ENCODE data around the gene ZNF333. TPM values are rescaled to one million over a fixed set of nuclear protein-coding genes. Genes with fewer than 3 reads are reported as not detected.

ZNF333 gene
- total RNA-seq, 1 donor from 2014 or later: 23.0 TPM

GRCh38 chr19:14654786-14655560 is 34.9 kb upstream of the ZNF333 start:
- DNase-seq (ENCODE audit: extremely low spot score, unreplicated experiment): no peak
- Mint-ChIP-seq H3K4me3 (ENCODE audit: unreplicated experiment) (no peak overlapping the region), H3K36me3 (ENCODE audit: unreplicated experiment) (no peaks in the 10 kb centered on the region), H3K27me3 (ENCODE audit: unreplicated experiment) (peaks cover 4% of the 10 kb centered on the region), H3K9me3 (ENCODE audit: unreplicated experiment) (no peaks in the 10 kb centered on the region), H3K27ac (ENCODE audit: unreplicated experiment) (no peak overlapping the region), H3K4me1 (ENCODE audit: unreplicated experiment) (no peaks in the 10 kb centered on the region)
- TF ChIP-seq, protein P1, sequence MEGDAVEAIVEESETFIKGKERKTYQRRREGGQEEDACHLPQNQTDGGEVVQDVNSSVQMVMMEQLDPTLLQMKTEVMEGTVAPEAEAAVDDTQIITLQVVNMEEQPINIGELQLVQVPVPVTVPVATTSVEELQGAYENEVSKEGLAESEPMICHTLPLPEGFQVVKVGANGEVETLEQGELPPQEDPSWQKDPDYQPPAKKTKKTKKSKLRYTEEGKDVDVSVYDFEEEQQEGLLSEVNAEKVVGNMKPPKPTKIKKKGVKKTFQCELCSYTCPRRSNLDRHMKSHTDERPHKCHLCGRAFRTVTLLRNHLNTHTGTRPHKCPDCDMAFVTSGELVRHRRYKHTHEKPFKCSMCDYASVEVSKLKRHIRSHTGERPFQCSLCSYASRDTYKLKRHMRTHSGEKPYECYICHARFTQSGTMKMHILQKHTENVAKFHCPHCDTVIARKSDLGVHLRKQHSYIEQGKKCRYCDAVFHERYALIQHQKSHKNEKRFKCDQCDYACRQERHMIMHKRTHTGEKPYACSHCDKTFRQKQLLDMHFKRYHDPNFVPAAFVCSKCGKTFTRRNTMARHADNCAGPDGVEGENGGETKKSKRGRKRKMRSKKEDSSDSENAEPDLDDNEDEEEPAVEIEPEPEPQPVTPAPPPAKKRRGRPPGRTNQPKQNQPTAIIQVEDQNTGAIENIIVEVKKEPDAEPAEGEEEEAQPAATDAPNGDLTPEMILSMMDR (IDR thresholded peaks at IDR 0.05): no peak

DNA sequence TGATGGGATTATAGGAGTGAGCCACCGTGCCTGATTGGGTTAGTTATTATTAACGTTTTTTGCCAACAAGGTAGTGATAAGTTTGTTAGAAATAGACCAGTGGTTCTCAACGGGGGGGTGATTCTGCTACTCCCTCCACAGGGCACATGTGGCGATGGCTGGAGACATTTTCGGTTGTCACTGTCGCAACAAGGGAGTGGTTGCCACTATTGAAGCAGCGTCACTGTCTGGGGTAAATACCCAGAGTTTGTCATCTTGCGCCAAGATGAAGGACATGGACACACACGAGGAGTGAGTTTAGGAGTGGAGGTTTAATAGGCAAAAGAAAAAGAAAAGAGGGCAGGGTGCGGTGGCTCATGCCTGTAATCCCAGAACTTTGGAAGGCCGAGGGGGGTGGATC is 34.1 kb upstream of the ZNF333 start:
- Mint-ChIP-seq H3K27me3 (ENCODE audit: unreplicated experiment) (no peaks in the 10 kb centered on the region), H3K27ac (ENCODE audit: unreplicated experiment) (no peak overlapping the region), H3K9me3 (ENCODE audit: unreplicated experiment) (no peaks in the 10 kb centered on the region), H3K4me3 (ENCODE audit: unreplicated experiment) (no peak overlapping the region), H3K4me1 (ENCODE audit: unreplicated experiment) (no peaks in the 10 kb centered on the region), H3K36me3 (ENCODE audit: unreplicated experiment) (no peaks in the 10 kb centered on the region)
- TF ChIP-seq, protein P1 (IDR thresholded peaks at IDR 0.05): no peak
- no peak for DNase-seq (ENCODE audit: extremely low spot score, unreplicated experiment)

- no peaks in the 10 kb centered on the region for H3K9me3 Mint-ChIP-seq (ENCODE audit: unreplicated experiment)
- no peaks in the 10 kb centered on the region for H3K4me1 Mint-ChIP-seq (ENCODE audit: unreplicated experiment)
Observed at GRCh38 chr19:14659874-14660489, 29.9 kb upstream of the ZNF333 start.

DNA sequence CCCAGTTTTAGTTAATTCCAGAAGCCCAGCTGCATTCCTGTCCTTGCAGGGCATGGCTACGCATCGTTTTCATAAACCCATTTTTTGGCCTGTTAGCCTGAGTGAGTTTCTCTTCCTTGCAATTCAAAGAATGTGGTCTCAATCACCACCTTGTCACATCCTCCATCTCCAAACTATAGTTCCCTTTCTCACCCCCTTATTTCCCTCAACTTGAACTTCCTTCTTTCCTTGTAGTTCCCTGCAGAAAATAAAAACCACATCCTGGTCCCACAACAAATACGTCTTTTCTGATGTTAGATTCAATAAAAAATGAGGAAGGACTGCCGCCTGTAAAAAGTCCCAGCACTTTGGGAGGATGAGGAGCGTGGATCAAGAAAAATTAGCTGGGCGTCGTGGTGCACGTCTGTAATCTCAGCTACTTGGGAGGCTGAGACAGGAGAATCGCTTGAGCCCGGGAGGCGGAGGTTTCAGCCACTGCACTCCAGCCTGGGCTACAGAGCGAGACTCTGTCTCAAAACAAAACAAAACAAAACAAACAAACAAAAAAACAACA is 28.4 kb upstream of the ZNF333 start:
- Mint-ChIP-seq H3K36me3 (ENCODE audit: unreplicated experiment) (no peaks in the 10 kb centered on the region), H3K9me3 (ENCODE audit: unreplicated experiment) (no peaks in the 10 kb centered on the region), H3K27ac (ENCODE audit: unreplicated experiment) (no peak overlapping the region), H3K4me1 (ENCODE audit: unreplicated experiment) (no peaks in the 10 kb centered on the region), H3K4me3 (ENCODE audit: unreplicated experiment) (no peak overlapping the region), H3K27me3 (ENCODE audit: unreplicated experiment) (no peaks in the 10 kb centered on the region)
- DNase-seq (ENCODE audit: extremely low spot score, unreplicated experiment): no peak
- TF ChIP-seq, protein P1 (IDR thresholded peaks at IDR 0.05): no peak

More at GRCh38 chr19:14659874-14660489, 29.9 kb upstream of the ZNF333 start:
- H3K27me3 Mint-ChIP-seq (ENCODE audit: unreplicated experiment): no peaks in the 10 kb centered on the region
- TF ChIP-seq, protein P1 (IDR thresholded peaks at IDR 0.05): no peak
- H3K27ac Mint-ChIP-seq (ENCODE audit: unreplicated experiment): no peak overlapping the region
- no peak for DNase-seq (ENCODE audit: extremely low spot score, unreplicated experiment)
- no peaks in the 10 kb centered on the region for H3K36me3 Mint-ChIP-seq (ENCODE audit: unreplicated experiment)
- no peak overlapping the region for H3K4me3 Mint-ChIP-seq (ENCODE audit: unreplicated experiment)

GRCh38 chr19:14669940-14670339 is 19.9 kb upstream of the ZNF333 start:
- peaks cover 18% of the 10 kb centered on the region for H3K27me3 Mint-ChIP-seq (ENCODE audit: unreplicated experiment)
- no peak overlapping the region for H3K27ac Mint-ChIP-seq (ENCODE audit: unreplicated experiment)
- TF ChIP-seq, protein P1 (IDR thresholded peaks at IDR 0.05): no peak
- no peak overlapping the region for H3K4me3 Mint-ChIP-seq (ENCODE audit: unreplicated experiment)
- H3K36me3 Mint-ChIP-seq (ENCODE audit: unreplicated experiment): no peaks in the 10 kb centered on the region
- DNase-seq (ENCODE audit: extremely low spot score, unreplicated experiment): no peak
- H3K9me3 Mint-ChIP-seq (ENCODE audit: unreplicated experiment): no peaks in the 10 kb centered on the region
- no peaks in the 10 kb centered on the region for H3K4me1 Mint-ChIP-seq (ENCODE audit: unreplicated experiment)

All from osteocyte (in vitro differentiated cells).